Astrocyte of the cerebellum (primary cell): ENCODE data around the gene DVL1.
A peak's percentile ranks its signal among the peaks of the same experiment; 100 is the strongest.
"Not testable (repeated sequence)": the region's sequence is repeated elsewhere in the genome, so short reads cannot be mapped to it uniquely, and the experiment has no call there.

ENCODE experiments used
- DNase-seq: peaks from one replicate; pipeline ENCODE4 v3.0.0-alpha.2; 2011; ENCODE audit warnings: low read depth
- H3K4me3 ChIP-seq: 2 replicates; pipeline ENCODE4 v1.5.1; 2011; ENCODE audit warnings: mild to moderate bottlenecking, low read depth, low read length, moderate library complexity
- in situ Hi-C: cut with HindIII; loops from 2 replicates; pipeline ENCODE4 v1.10.0; 2017; ENCODE audit warnings: low sequenced_read_pairs
- TF ChIP-seq, protein P1 (sequence below): IDR thresholded peaks from 2 replicates; pipeline ENCODE4 v1.5.1; 2012; ENCODE audit warnings: low read length, low read depth, moderate library complexity, mild to moderate bottlenecking; ENCODE audit errors: missing control alignments

DVL1 gene

GRCh38 chr1:1318131-1318652 is 31.0 kb downstream of the DVL1 start:
- DNase-seq: peak; percentile 94
- TF ChIP-seq, protein P1, sequence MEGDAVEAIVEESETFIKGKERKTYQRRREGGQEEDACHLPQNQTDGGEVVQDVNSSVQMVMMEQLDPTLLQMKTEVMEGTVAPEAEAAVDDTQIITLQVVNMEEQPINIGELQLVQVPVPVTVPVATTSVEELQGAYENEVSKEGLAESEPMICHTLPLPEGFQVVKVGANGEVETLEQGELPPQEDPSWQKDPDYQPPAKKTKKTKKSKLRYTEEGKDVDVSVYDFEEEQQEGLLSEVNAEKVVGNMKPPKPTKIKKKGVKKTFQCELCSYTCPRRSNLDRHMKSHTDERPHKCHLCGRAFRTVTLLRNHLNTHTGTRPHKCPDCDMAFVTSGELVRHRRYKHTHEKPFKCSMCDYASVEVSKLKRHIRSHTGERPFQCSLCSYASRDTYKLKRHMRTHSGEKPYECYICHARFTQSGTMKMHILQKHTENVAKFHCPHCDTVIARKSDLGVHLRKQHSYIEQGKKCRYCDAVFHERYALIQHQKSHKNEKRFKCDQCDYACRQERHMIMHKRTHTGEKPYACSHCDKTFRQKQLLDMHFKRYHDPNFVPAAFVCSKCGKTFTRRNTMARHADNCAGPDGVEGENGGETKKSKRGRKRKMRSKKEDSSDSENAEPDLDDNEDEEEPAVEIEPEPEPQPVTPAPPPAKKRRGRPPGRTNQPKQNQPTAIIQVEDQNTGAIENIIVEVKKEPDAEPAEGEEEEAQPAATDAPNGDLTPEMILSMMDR: no peak
- in situ Hi-C loops: no loop called here
- H3K4me3 ChIP-seq: no peak overlapping the region

DNA sequence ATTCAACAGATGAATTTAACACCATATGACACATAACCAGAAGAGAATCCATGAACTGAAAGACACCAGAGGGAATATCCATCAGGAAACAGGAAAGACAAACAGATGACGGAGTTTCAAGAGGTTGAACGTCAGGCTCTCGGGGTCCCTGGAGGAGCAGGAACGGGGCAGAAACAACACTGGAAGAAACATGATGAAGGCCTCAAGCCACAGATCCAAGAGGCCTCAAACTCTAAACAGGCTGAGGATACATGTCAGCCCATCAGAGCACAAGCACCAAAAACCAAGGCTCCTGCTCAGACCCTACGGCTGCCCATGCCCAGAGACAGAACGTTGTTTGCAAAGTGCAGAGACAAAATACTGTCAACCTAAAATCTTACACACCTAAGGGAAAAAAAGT is 31.8 kb downstream of the DVL1 start:
- in situ Hi-C loops: no loop called here
- DNase-seq: no peak
- H3K4me3 ChIP-seq: no peak overlapping the region
- TF ChIP-seq, protein P1: no peak

DNA sequence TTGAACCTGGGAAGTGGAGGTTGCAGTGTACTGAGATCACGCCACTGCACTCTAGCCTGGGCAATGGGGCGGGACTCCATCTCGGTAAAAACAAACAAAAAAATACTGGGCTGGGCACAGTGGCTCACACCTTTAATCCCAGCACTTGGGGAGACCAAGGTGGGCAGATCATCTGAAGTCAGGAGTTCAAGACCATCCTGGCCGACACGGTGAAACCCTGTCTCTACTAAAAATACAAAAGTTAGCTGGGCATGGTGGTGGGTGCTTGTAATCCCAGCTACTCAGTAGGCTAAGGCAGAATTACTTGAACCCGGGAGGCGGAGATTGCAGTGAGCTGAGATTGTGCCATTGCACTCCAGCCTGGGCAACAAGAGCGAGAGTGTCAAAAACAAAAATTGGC is 33.0 kb downstream of the DVL1 start:
- DNase-seq, in situ Hi-C loops: not testable (repeated sequence)

GRCh38 chr1:1315435-1315954 is 33.7 kb downstream of the DVL1 start:
- TF ChIP-seq, protein P1: no peak
- H3K4me3 ChIP-seq: no peak overlapping the region
- in situ Hi-C loops: no loop called here
- no peak for DNase-seq

More for the DNA sequence above, 33.0 kb downstream of the DVL1 start:
- H3K4me3 ChIP-seq: not testable (repeated sequence)

DNA sequence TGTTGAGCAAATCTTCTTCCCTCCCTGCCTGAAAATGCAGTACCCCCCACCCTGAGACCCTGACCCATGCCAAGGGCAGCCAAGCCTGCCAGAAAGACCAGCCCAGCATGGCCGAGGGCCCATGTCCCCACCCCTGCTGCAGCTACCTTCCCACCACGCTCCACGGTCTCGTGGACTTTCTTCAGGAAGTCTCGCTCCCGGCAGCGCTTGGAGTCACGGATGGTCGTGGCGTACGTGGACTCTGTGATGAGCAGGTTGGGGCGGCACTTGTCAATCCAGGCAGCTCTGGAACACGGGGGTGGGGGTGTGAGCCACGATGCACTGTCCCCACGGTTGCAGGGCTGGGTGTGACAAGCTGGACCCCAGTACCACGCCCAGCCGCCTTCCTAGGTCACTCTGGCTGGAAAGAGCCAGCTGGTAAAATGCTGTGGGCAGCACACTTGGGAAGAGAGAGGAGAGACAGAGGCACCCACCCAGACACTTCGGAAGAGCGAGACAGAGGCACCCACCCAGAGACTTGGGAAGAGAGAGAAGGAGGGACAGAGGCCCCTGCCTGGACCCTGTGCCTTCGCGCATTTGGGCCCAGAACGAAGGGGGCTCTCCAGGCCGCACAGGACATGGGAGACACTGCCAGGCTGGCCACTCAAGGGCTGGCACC is 34.4 kb downstream of the DVL1 start:
- TF ChIP-seq, protein P1: no peak

DNA sequence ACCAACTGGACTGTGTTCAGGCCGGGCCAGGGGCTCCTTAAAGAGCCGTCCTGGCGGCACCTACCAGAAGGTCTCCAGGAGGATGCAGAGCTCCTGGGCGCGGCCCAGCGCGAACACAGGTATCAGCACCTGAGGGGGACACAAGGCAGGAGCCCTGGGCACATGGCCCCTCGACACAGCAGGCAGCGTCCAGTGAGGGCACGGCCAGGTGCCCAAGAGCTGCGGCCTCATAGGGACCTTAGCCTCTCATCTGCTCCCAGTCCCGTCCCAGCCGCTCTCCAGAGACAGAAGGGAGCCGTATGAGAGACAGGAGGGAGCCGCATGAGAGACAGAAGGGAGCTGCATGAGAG is 35.0 kb downstream of the DVL1 start:
- DNase-seq: no peak
- in situ Hi-C loops: no loop called here
- H3K4me3 ChIP-seq: no peak overlapping the region
- TF ChIP-seq, protein P1: no peak

More for the DNA sequence above, 34.4 kb downstream of the DVL1 start:
- in situ Hi-C loops: no loop called here
- no peak for DNase-seq
- H3K4me3 ChIP-seq: no peak overlapping the region

- H3K4me3 ChIP-seq: no peak overlapping the region
- TF ChIP-seq, protein P1: no peak
- DNase-seq: no peak
- in situ Hi-C loops: no loop called here
Measured at GRCh38 chr1:1313500-1314236, 35.5 kb downstream of the DVL1 start.
